Measurements from ENCODE around the gene NAXE.

The NAXE gene

GRCh38 chr1:156592158-156592909, 758 bp downstream of the NAXE start:
- H2BK120ac ChIP-seq (ENCODE audit: low read depth, low read length) = peak overlapping the region; percentile 83
- peak overlapping the region; percentile 63 for H2AK5ac ChIP-seq (ENCODE audit: low read depth, low read length)
- H3K36me3 ChIP-seq (replicated peaks in 1 of 2; ENCODE audit: control insufficient read depth in 2 of 2, insufficient read depth in 2 of 2, low read length in 2 of 2) = peaks cover 31 to 50% of the 10 kb centered on the region in 2 donors
- no peak overlapping the region for H2BK15ac ChIP-seq (ENCODE audit: low read length)
- peak overlapping the region; percentile 91 for H2BK5ac ChIP-seq (ENCODE audit: low read length)
- peaks cover 3% of the 10 kb centered on the region for H3K79me1 ChIP-seq (ENCODE audit: low read depth, low read length)
- peak overlapping the region; percentile 96 for H3K18ac ChIP-seq (ENCODE audit: low read length)
- peak overlapping the region; percentile 41 for H4K91ac ChIP-seq (ENCODE audit: low read depth, low read length, poor library complexity)
- no CpG with 5 or more reads among the region's 16 CpGs for WGBS, 2 donors (ENCODE audit: extremely low coverage in 2 of 2, insufficient read length in 2 of 2, insufficient replicate concordance in 1 of 2)
- peak overlapping the region; percentile 51 for H3K23ac ChIP-seq (ENCODE audit: low read depth, low read length, poor library complexity)
- H3K4ac ChIP-seq (ENCODE audit: low read length) = no peak overlapping the region
- H3K4me3 ChIP-seq (ENCODE audit: low read length in 2 of 2) = peak overlapping the region; percentile 67 to 93
- peaks cover 5 to 12% of the 10 kb centered on the region in 2 donors for H3K4me1 ChIP-seq (ENCODE audit: control insufficient read depth in 2 of 2, insufficient read depth in 1 of 2, low read depth in 1 of 2, low read length in 2 of 2)
- no peak for DNase-seq (ENCODE audit: low spot score)
- H3K9ac ChIP-seq (ENCODE audit: low read depth, low read length, poor library complexity) = peak overlapping the region; percentile 95
- H3K9me3 ChIP-seq (replicated peaks in 1 of 2; ENCODE audit: control insufficient read depth in 2 of 2, insufficient read depth in 1 of 2, low read depth in 1 of 2, low read length in 2 of 2) = no peaks in the 10 kb centered on the region
- H4K8ac ChIP-seq (ENCODE audit: low read depth, low read length) = no peak overlapping the region
- peak overlapping the region; percentile 63 for H2BK12ac ChIP-seq (ENCODE audit: low read length)
- peak overlapping the region; percentile 93 for H2AFZ ChIP-seq (ENCODE audit: low read length)
- H3K4me2 ChIP-seq (ENCODE audit: insufficient read depth, low read length, poor library complexity, severe bottlenecking) = peak overlapping the region; percentile 94
- no peak overlapping the region for H3K27ac ChIP-seq (replicated peaks; ENCODE audit: low read length)
- peak overlapping the region; percentile 72 for H3K14ac ChIP-seq (ENCODE audit: low read length)
- H3K27me3 ChIP-seq (ENCODE audit: control insufficient read depth in 3 of 3, insufficient read depth in 3 of 3, low read depth in 1 of 3, low read length in 3 of 3) = peaks cover 0 to under 1% (median 0%) of the 10 kb centered on the region in 3 experiments

- peaks cover 37 to 58% of the 10 kb centered on the region in 2 donors for H3K36me3 ChIP-seq (replicated peaks in 1 of 2; ENCODE audit: control insufficient read depth in 2 of 2, insufficient read depth in 2 of 2, low read length in 2 of 2)
- no peak overlapping the region for H2BK15ac ChIP-seq (ENCODE audit: low read length)
- H3K4me3 ChIP-seq (ENCODE audit: low read length in 2 of 2) = no peak overlapping the region
- no peak overlapping the region for H3K4me2 ChIP-seq (ENCODE audit: insufficient read depth, low read length, poor library complexity, severe bottlenecking)
- no peak overlapping the region for H2BK120ac ChIP-seq (ENCODE audit: low read depth, low read length)
- no peak for DNase-seq (ENCODE audit: low spot score)
- peaks cover 3% of the 10 kb centered on the region for H3K79me1 ChIP-seq (ENCODE audit: low read depth, low read length)
- no peaks in the 10 kb centered on the region for H3K27me3 ChIP-seq (ENCODE audit: control insufficient read depth in 3 of 3, insufficient read depth in 3 of 3, low read depth in 1 of 3, low read length in 3 of 3)
- H2BK12ac ChIP-seq (ENCODE audit: low read length) = no peak overlapping the region
- H3K27ac ChIP-seq (replicated peaks; ENCODE audit: low read length) = no peak overlapping the region
- no peaks in the 10 kb centered on the region for H3K9me3 ChIP-seq (replicated peaks in 1 of 2; ENCODE audit: control insufficient read depth in 2 of 2, insufficient read depth in 1 of 2, low read depth in 1 of 2, low read length in 2 of 2)
- no peak overlapping the region for H3K4ac ChIP-seq (ENCODE audit: low read length)
- no peak overlapping the region for H2AK5ac ChIP-seq (ENCODE audit: low read depth, low read length)
- H2AFZ ChIP-seq (ENCODE audit: low read length) = no peak overlapping the region
- H3K14ac ChIP-seq (ENCODE audit: low read length) = no peak overlapping the region
- peak overlapping the region; percentile 20 for H2BK5ac ChIP-seq (ENCODE audit: low read length)
- WGBS, 2 donors (ENCODE audit: extremely low coverage in 2 of 2, insufficient read length in 2 of 2, insufficient replicate concordance in 1 of 2) = no CpG with 5 or more reads among the region's 8 CpGs
- H4K8ac ChIP-seq (ENCODE audit: low read depth, low read length) = no peak overlapping the region
- no peak overlapping the region for H4K91ac ChIP-seq (ENCODE audit: low read depth, low read length, poor library complexity)
- H3K4me1 ChIP-seq (ENCODE audit: control insufficient read depth in 2 of 2, insufficient read depth in 1 of 2, low read depth in 1 of 2, low read length in 2 of 2) = peaks cover 5 to 12% of the 10 kb centered on the region in 2 donors
- H3K9ac ChIP-seq (ENCODE audit: low read depth, low read length, poor library complexity) = no peak overlapping the region
- no peak overlapping the region for H3K23ac ChIP-seq (ENCODE audit: low read depth, low read length, poor library complexity)
- H3K18ac ChIP-seq (ENCODE audit: low read length) = no peak overlapping the region
These were observed 1.5 kb downstream of the NAXE start for GRCh38 chr1:156592910-156593660.

DNA sequence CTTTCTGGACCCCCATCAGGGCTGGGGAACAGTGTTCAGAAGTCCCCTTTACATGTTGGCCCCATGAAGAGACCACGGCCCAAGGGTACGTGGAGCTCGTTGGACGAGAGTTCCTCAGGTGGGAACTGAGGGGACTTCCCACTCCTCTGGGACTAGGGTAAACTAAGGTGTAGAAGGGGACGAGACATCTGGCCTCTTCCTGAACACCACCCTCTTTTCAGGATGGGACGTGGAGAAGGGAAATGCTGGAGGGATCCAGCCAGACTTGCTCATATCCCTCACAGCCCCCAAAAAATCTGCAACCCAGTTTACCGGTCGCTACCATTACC, 2.0 kb downstream of the NAXE start:
- Histone ChIP-seq H3K4me2 (ENCODE audit: insufficient read depth, low read length, poor library complexity, severe bottlenecking) (no peak overlapping the region), H3K27ac (replicated peaks; ENCODE audit: low read length) (no peak overlapping the region), H3K4me1 (ENCODE audit: control insufficient read depth in 2 of 2, insufficient read depth in 1 of 2, low read depth in 1 of 2, low read length in 2 of 2) (peaks cover 5 to 12% of the 10 kb centered on the region in 2 donors), H2AK5ac (ENCODE audit: low read depth, low read length) (no peak overlapping the region), H3K9me3 (replicated peaks in 1 of 2; ENCODE audit: control insufficient read depth in 2 of 2, insufficient read depth in 1 of 2, low read depth in 1 of 2, low read length in 2 of 2) (no peaks in the 10 kb centered on the region), H3K23ac (ENCODE audit: low read depth, low read length, poor library complexity) (no peak overlapping the region), H2BK12ac (ENCODE audit: low read length) (no peak overlapping the region), H4K8ac (ENCODE audit: low read depth, low read length) (no peak overlapping the region), H3K9ac (ENCODE audit: low read depth, low read length, poor library complexity) (no peak overlapping the region), H3K4me3 (ENCODE audit: low read length in 2 of 2) (no peak overlapping the region), H2BK120ac (ENCODE audit: low read depth, low read length) (no peak overlapping the region), H3K14ac (ENCODE audit: low read length) (no peak overlapping the region), H2BK15ac (ENCODE audit: low read length) (no peak overlapping the region), H3K4ac (ENCODE audit: low read length) (no peak overlapping the region), H2AFZ (ENCODE audit: low read length) (no peak overlapping the region), H4K91ac (ENCODE audit: low read depth, low read length, poor library complexity) (no peak overlapping the region), H3K27me3 (ENCODE audit: control insufficient read depth in 3 of 3, insufficient read depth in 3 of 3, low read depth in 1 of 3, low read length in 3 of 3) (no peaks in the 10 kb centered on the region), H2BK5ac (ENCODE audit: low read length) (peak overlapping the region; percentile 20), H3K79me1 (ENCODE audit: low read depth, low read length) (peaks cover 5% of the 10 kb centered on the region), H3K36me3 (replicated peaks in 1 of 2; ENCODE audit: control insufficient read depth in 2 of 2, insufficient read depth in 2 of 2, low read length in 2 of 2) (peaks cover 41 to 63% of the 10 kb centered on the region in 2 donors), H3K18ac (ENCODE audit: low read length) (no peak overlapping the region)
- WGBS, 2 donors (ENCODE audit: extremely low coverage in 2 of 2, insufficient read length in 2 of 2, insufficient replicate concordance in 1 of 2) = no CpG with 5 or more reads among the region's 8 CpGs
- no peak for DNase-seq (ENCODE audit: low spot score)

DNA sequence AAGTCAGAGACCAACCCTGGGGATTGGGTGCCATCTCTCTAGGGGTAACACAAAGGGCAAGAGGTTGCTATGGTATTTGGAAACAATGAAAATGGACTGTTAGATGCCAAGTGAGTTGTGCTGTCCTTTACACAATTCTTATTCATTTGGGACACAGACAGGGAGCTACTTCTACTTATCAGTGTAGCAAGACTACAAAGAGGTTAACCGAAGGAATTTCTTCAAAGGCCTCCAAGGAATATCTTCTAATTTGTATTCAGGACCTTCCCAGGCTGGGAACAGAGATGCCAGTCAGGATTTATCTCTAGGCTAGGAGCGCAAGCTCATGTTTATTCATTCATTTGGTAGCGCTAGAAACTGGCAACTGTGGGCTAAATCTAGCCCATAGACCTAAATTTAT, 2.6 kb downstream of the NAXE start:
- no peak overlapping the region for H3K23ac ChIP-seq (ENCODE audit: low read depth, low read length, poor library complexity)
- no peak overlapping the region for H2AFZ ChIP-seq (ENCODE audit: low read length)
- DNase-seq (ENCODE audit: low spot score) = no peak
- H2BK12ac ChIP-seq (ENCODE audit: low read length) = no peak overlapping the region
- no peaks in the 10 kb centered on the region for H3K27me3 ChIP-seq (ENCODE audit: control insufficient read depth in 3 of 3, insufficient read depth in 3 of 3, low read depth in 1 of 3, low read length in 3 of 3)
- H3K4ac ChIP-seq (ENCODE audit: low read length) = no peak overlapping the region
- no peak overlapping the region for H2BK120ac ChIP-seq (ENCODE audit: low read depth, low read length)
- H3K9me3 ChIP-seq (replicated peaks in 1 of 2; ENCODE audit: control insufficient read depth in 2 of 2, insufficient read depth in 1 of 2, low read depth in 1 of 2, low read length in 2 of 2) = no peaks in the 10 kb centered on the region
- H3K18ac ChIP-seq (ENCODE audit: low read length) = no peak overlapping the region
- H3K4me3 ChIP-seq (ENCODE audit: low read length in 2 of 2) = no peak overlapping the region
- H2BK5ac ChIP-seq (ENCODE audit: low read length) = no peak overlapping the region
- H3K79me1 ChIP-seq (ENCODE audit: low read depth, low read length) = peaks cover 5% of the 10 kb centered on the region
- no peak overlapping the region for H4K8ac ChIP-seq (ENCODE audit: low read depth, low read length)
- peaks cover 5 to 12% of the 10 kb centered on the region in 2 donors for H3K4me1 ChIP-seq (ENCODE audit: control insufficient read depth in 2 of 2, insufficient read depth in 1 of 2, low read depth in 1 of 2, low read length in 2 of 2)
- H3K4me2 ChIP-seq (ENCODE audit: insufficient read depth, low read length, poor library complexity, severe bottlenecking) = no peak overlapping the region
- no peak overlapping the region for H3K27ac ChIP-seq (replicated peaks; ENCODE audit: low read length)
- H3K14ac ChIP-seq (ENCODE audit: low read length) = no peak overlapping the region
- H2BK15ac ChIP-seq (ENCODE audit: low read length) = no peak overlapping the region
- no peak overlapping the region for H4K91ac ChIP-seq (ENCODE audit: low read depth, low read length, poor library complexity)
- peaks cover 41 to 68% of the 10 kb centered on the region in 2 donors for H3K36me3 ChIP-seq (replicated peaks in 1 of 2; ENCODE audit: control insufficient read depth in 2 of 2, insufficient read depth in 2 of 2, low read length in 2 of 2)
- no peak overlapping the region for H3K9ac ChIP-seq (ENCODE audit: low read depth, low read length, poor library complexity)
- WGBS, 2 donors (ENCODE audit: extremely low coverage in 2 of 2, insufficient read length in 2 of 2, insufficient replicate concordance in 1 of 2) = no CpG with 5 or more reads among the region's 3 CpGs
- H2AK5ac ChIP-seq (ENCODE audit: low read depth, low read length) = no peak overlapping the region

Data from neuronal stem cell (in vitro differentiated cells).